Activated T-helper 2 cell treated with anti-CD3 and anti-CD28 coated beads, Interferon-gamma antibody, Interleukin-2, Interleukin-4, amounts not matched to agents 10 μg/mL and 5 μg/mL and 100 μg/mL, durations not matched to agents 14 hours and 24 hours and 36 hours (primary cell): ENCODE measurements around the gene HPF1. TPM values are rescaled to one million over a fixed set of nuclear protein-coding genes. Genes with fewer than 3 reads are reported as not detected.

Experiments used
- total RNA-seq: library from RNA; stranded (reverse); gene quantifications from 2 replicates; pipeline ENCODE4 v1.2.3, GENCODE V29; 2022

HPF1 gene
- total RNA-seq, 1 donor from 2014 or later: 23.6 TPM

Other genes starting within 250 kb of the HPF1 start
- gene NEK1, start 145.4 kb downstream of the HPF1 start, total RNA-seq: 9.4 and 11.1 TPM in 2 replicates
- 23.8 and 25.6 TPM in 2 replicates for gene CLCN3, start 137.4 kb downstream of the HPF1 start, total RNA-seq